ENCODE measurements around the gene ZSWIM2.
"Not testable (repeated sequence)": the region's sequence is repeated elsewhere in the genome, so short reads cannot be mapped to it uniquely, and the experiment has no call there.

The ZSWIM2 gene

DNA sequence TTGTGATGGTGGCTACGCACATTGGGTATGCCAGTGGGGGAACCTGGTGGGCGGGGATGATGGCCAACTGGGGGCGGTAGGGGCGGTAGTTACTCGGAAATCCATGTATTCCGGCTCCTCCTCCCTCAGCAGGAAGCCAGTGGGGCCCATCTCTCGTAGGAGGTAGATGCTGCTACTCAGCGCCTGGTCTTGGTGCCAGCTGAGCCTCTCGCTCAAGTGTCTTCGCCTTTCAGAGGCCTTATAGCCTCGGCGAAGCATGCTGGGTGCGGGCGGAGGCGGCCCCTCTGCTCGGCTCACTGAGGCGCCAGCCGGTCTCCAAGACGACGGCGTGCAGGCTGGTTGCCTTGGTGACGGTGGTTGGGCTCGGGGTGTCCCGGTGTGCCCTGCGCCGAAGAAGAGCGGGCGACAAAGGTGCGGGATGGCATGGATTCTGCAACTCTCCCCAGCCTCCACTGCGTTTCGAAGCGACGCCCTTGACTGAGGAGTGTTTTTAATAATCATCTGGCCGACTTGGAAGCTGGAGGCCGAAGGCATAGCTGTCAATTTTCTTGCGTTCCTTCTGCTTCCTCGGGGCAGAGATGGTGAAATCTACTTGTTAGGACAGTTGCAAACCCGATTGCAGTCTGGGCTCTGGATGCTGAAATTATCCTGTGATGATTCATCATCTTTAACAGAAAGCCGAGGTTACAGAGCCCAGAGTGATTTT, at the start of gene ZSWIM2:
Gene ZSWIM2 (minus strand): TSS at position 298 of the 706 bp plus-strand sequence. CDS start 40 bp downstream, at position 258.
- DNase-seq, result no peak

DNA sequence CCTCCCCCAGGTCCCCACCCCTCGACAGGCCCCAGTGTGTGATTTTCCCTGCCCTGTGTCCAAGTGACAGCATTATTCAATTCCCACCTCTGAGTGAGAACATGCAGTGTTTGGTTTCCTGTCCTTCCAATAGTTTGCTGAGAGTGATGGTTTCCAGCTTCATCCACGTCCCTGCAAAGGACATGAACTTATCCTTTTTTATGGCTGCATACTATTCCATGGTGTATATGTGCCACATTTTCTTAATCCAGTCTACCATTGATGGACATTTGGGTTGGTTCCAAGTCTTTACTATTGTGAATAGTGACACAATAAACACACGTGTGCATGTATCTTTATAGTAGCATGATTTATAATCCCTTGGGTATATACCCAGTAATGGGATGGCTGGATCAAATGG, 47.2 kb upstream of the ZSWIM2 start:
- not testable (repeated sequence) for DNase-seq

DNA sequence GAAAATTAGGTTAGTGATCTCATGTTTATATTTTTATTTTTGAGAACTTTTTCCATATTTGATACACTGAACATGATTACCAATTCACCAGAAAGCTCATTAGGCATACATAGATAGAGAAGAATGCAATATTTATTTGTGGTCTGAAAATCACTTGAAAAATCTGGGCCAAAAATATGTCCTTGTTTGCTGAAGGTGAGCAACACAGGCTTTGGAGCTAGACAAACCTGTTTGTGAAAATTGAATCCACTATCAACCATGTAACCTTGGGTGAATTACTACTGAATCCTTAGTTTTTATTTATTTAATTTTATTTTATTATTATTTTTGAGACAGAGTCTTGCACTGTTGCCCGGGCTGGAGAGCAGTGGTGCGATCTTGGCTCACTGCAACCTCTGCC, 46.5 kb upstream of the ZSWIM2 start:
- DNase-seq, result no peak

DNA sequence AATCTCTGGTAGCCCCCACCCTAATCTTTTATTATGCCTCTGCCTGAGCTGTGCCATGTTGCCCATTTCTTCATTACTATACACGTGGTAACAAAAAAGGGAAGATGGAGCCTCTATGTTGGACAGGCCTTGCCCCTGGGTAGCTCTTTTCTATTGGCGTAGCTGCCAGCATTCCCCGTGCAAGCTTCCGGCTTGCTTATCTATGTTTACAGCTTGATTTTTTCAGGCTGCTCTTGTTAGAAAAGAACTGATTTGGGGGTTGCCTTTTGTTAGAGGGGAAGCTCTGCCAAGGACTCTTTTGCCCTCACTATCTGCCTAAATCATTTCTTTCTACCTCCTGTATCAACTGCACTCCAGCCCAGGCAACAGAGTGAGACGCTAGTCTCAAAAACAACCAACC, 45.5 kb upstream of the ZSWIM2 start:
- DNase-seq, result peak; percentile 86

GRCh38 chr2:186892821-186893220, 43.9 kb upstream of the ZSWIM2 start:
- DNase-seq, result no peak

GRCh38 chr2:186891185-186891621, 42.2 kb upstream of the ZSWIM2 start:
- no peak for DNase-seq

- no peak for DNase-seq
These were observed 40.3 kb upstream of the ZSWIM2 start for GRCh38 chr2:186889101-186889879.

- peak; percentile 47 for DNase-seq
These were observed 38.4 kb upstream of the ZSWIM2 start for GRCh38 chr2:186887107-186888090.

- peak; percentile 63 for DNase-seq
These were observed 35.6 kb upstream of the ZSWIM2 start for GRCh38 chr2:186884587-186884986.

GRCh38 chr2:186883666-186884065, 34.7 kb upstream of the ZSWIM2 start:
- DNase-seq, result no peak

DNA sequence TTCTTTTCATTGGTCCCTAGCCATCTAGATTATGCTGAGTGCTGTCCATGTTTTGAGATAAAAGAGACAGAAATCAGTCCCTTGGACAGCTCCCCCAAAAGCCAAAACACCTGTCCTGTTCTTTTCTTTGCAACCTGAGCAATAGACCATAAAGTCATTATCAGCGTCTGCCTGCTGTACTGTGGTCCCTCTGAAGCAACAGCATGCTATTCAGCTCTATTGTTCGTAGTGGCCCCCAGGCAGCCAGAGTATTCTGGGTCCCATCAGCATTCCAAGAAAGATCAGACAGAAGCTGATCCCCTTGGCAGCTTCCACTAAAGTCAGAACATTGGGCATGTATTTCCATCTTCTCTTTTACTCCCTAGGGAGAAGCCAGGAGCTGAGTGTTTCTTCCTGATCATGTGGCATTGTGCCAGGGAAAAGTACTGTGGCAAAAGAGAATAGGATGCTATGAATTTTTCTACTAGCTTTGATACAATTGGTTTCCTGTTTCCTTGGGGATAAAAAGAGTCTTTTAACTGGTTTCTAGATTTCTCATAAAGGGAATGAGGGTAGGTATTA, 33.6 kb upstream of the ZSWIM2 start:
- DNase-seq, result no peak

- peak; percentile 13 for DNase-seq
These were observed 32.7 kb upstream of the ZSWIM2 start for GRCh38 chr2:186881660-186882059.

DNA sequence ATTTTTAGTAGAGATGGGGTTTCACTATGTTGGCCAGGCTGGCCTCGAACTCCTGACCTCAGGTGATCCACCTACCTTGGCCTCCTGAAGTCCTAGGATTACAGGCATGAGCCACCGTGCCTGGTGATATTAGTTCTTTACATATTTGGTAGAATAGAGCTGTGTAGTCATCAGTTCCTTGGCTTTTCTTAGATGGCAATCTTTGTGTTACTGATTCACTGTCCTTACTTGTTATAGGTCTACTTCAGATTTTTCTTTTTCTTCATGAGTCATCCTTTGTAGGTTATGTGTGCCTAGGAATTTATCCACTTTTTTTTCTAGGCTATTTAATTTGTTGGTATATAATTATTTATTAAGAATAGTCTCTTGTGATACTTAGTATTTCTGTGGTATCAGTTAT, 30.3 kb upstream of the ZSWIM2 start:
- DNase-seq, result no peak

GRCh38 chr2:186874713-186875112, 25.7 kb upstream of the ZSWIM2 start:
- DNase-seq, result no peak

GRCh38 chr2:186871881-186872280, 22.9 kb upstream of the ZSWIM2 start:
- no peak for DNase-seq

DNA sequence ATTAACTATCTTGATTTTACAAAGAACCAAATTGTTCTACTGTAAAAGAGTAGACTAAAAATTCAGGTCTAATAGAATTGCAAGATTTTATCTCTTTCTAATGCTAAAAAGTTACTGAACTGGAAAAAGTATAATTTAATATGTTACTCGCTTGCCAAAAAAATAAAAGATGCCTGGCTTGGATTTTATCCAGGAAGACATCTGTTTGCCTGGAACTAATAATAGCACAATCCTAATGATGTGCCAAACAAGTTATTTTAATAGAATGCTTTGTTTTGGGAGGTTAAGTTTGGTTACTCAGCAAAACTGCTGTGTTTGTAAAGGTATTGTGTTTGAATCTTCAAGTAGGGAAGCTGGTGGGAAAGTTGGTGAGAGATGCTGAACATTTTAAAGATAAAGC, 19.4 kb upstream of the ZSWIM2 start:
- DNase-seq, result no peak

- DNase-seq, result peak; percentile 66
These were observed 14.1 kb upstream of the ZSWIM2 start for GRCh38 chr2:186862869-186863709.

- no peak for DNase-seq
These were observed 6.2 kb upstream of the ZSWIM2 start for GRCh38 chr2:186855216-186855615.

DNA sequence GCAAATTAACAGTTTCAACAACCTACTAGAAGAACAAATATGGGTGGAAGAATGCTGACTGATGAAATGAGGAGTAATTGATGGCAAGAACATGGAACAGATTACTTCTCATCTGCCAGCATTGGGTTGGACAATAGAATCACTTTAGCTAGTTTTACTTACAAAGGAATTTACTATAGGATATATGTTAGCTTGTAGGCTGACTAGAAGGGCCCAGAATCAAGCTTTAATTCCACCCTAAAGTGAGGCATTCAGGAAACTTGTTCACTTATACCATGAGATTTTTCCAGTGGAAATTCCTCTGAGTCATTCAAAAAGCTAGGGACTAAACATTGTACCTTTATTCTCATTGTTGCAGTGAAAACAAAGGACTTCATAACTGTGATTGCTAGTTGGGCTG, 5.0 kb upstream of the ZSWIM2 start:
- DNase-seq, result no peak

DNA sequence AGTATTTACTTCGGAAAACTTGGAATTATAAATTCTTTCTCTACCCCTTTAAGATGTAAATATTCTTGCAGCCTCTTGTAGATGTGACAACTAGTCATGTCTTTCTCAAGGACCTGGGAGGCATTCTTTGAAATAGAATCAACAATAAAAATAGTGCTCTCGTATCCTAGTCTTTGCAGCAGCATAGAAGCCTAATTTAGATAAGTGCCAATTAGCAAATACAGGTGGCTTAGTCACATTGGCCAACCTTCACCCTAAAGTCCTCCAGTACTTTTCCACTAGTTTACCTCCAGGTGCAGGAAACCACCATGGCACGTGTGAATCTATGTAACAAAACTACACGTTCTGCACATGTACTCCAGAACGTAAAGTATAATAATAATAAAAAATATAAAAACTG, 3.5 kb upstream of the ZSWIM2 start:
- DNase-seq, result no peak

GRCh38 chr2:186842373-186842772, 6.6 kb downstream of the ZSWIM2 start:
- no peak for DNase-seq

DNA sequence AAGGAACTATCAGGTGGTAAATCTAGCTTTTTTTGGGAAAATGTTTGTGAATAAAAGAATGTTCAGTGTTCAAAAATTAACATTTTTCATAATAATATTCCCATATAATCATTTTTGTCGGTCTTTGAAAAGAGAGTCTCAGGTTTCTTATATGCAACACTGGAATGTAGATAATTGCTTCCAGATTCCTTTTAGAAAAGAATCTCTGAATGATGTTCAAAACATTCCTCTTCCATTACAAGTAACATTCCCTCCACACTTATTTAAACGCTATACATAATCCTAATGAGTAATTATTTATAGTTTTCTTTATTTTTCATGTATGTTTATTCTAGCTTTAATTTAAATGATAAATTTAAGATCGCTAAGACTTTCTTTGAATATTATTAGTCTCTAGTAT, 7.0 kb downstream of the ZSWIM2 start:
- DNase-seq, result no peak

All from OCI-M1 (cell line).